ENCODE results near the gene CIB4. TPM values are rescaled to one million over a fixed set of nuclear protein-coding genes. Genes with fewer than 3 reads are reported as not detected.

The CIB4 gene
- total RNA-seq, 1 experiment from 2014 or later: not detected

GRCh38 chr2:26533661-26534060 lies 107.5 kb downstream of the CIB4 start:
- H3K27me3 ChIP-seq (ENCODE audit: insufficient read depth, low read depth): peaks cover 44% of the 10 kb centered on the region; the same call in 1 of the 2 replicates
- intact Hi-C loops (cut with micrococcal nuclease; ENCODE audit: unreplicated experiment): no loop called here
- H3K4me3 ChIP-seq: no peak overlapping the region
- H3K27ac ChIP-seq: no peak overlapping the region
- H3K9me3 ChIP-seq (ENCODE audit: insufficient read depth, low read depth): no peaks in the 10 kb centered on the region
- DNase-seq: no peak
- H3K36me3 ChIP-seq (ENCODE audit: low read depth): no peaks in the 10 kb centered on the region
- no peak overlapping the region for H3K4me2 ChIP-seq
- TF ChIP-seq CTCF (conservative IDR thresholded peaks at IDR 0.05) (no peak), EZH2 (IDR thresholded peaks at IDR 0.05; ENCODE audit: low read depth) (no peak)
- no peaks in the 10 kb centered on the region for H3K4me1 ChIP-seq (replicated peaks; ENCODE audit: insufficient read depth)
- ChIA-PET POLR2A (ENCODE audit: unreplicated experiment) (no interaction called here), CTCF (no interaction called here)
- no peaks in the 10 kb centered on the region for H3K9me2 ChIP-seq (ENCODE audit: insufficient read depth)
- H4K20me1 ChIP-seq (ENCODE audit: insufficient read depth): no peaks in the 10 kb centered on the region
- BruUV-seq (replicated peaks): no TSS peak
- H3F3A ChIP-seq (ENCODE audit: insufficient read depth, low read depth): no peaks in the 10 kb centered on the region
- no peaks in the 10 kb centered on the region for H3K79me2 ChIP-seq (ENCODE audit: low read depth)
- no peak overlapping the region for H2AFZ ChIP-seq

- Histone ChIP-seq H3K4me2 (no peak overlapping the region), H3K27me3 (ENCODE audit: insufficient read depth, low read depth) (peaks cover 50% of the 10 kb centered on the region; the same call in 1 of the 2 replicates), H3K9me2 (ENCODE audit: insufficient read depth) (no peaks in the 10 kb centered on the region), H3K4me1 (replicated peaks; ENCODE audit: insufficient read depth) (no peaks in the 10 kb centered on the region), H3K4me3 (no peak overlapping the region), H4K20me1 (ENCODE audit: insufficient read depth) (no peaks in the 10 kb centered on the region), H3K36me3 (ENCODE audit: low read depth) (no peaks in the 10 kb centered on the region), H3F3A (ENCODE audit: insufficient read depth, low read depth) (no peaks in the 10 kb centered on the region), H2AFZ (no peak overlapping the region), H3K9me3 (ENCODE audit: insufficient read depth, low read depth) (no peaks in the 10 kb centered on the region), H3K27ac (no peak overlapping the region), H3K79me2 (ENCODE audit: low read depth) (no peaks in the 10 kb centered on the region)
- ChIA-PET CTCF (no interaction called here), POLR2A (ENCODE audit: unreplicated experiment) (no interaction called here)
- no TSS peak for BruUV-seq (replicated peaks)
- no peak for TF ChIP-seq CTCF (conservative IDR thresholded peaks at IDR 0.05)
- TF ChIP-seq EZH2 (IDR thresholded peaks at IDR 0.05; ENCODE audit: low read depth): no peak
- DNase-seq: no peak
- intact Hi-C loops (cut with micrococcal nuclease; ENCODE audit: unreplicated experiment): no loop called here
Observed at GRCh38 chr2:26532301-26533250, 108.6 kb downstream of the CIB4 start.

Other genes starting within 250 kb of the CIB4 start
- 4.7 and 6.4 TPM in 2 replicates for gene DRC1, start 239.4 kb downstream of the CIB4 start, total RNA-seq (2021)
- gene OTOF, start 163.2 kb downstream of the CIB4 start, total RNA-seq (2021): not detected in 2 replicates
- gene KCNK3, start 51.4 kb upstream of the CIB4 start, total RNA-seq (2021): 0.08 TPM in 1 of 2 replicates, not detected in the other
- gene SLC35F6, start 122.9 kb upstream of the CIB4 start, total RNA-seq (2021): 28.0 and 39.1 TPM in 2 replicates
- gene CENPA, start 144.7 kb upstream of the CIB4 start, total RNA-seq (2021): 43.6 and 48.8 TPM in 2 replicates
- not detected in 2 replicates for gene DPYSL5, start 206.8 kb upstream of the CIB4 start, total RNA-seq (2021)

All from PC-9 (cell line).